Activated T-cell treated with anti-CD3 and anti-CD28 coated beads, Interleukin-2, amount 50 U/mL, for 72 hours (primary cell): ENCODE data around the gene SPTAN1. TPM values are rescaled to one million over a fixed set of nuclear protein-coding genes. Genes with fewer than 3 reads are reported as not detected.
A peak's percentile ranks its signal among the peaks of the same experiment; 100 is the strongest.
"Not testable (repeated sequence)": the region's sequence is repeated elsewhere in the genome, so short reads cannot be mapped to it uniquely, and the experiment has no call there.

Experiments used
- ATAC-seq, 2 donors: fragments of 150-1000 bp; cut with Tn5 transposase; replicated peaks in 1 of 2; 2 replicates each; pipeline ENCODE4 v1.10.0; 2021; ENCODE audit warnings: moderate library complexity in 2 of 2, mild to moderate bottlenecking in 1 of 2
- DNase-seq, 2 donors: peaks; one replicate each; pipeline ENCODE4 v3.0.0; 2021 to 2022; ENCODE audit warnings: mixed read lengths in 1 of 2
- H3K27ac Mint-ChIP-seq: one replicate; pipeline ENCODE4 v1.8.0; 2022; ENCODE audit warnings: mild to moderate bottlenecking, moderate library complexity, mixed read lengths
- H3K27me3 Mint-ChIP-seq: one replicate; pipeline ENCODE4 v1.8.0; 2022; ENCODE audit warnings: low read depth, mixed read lengths
- H3K36me3 Mint-ChIP-seq, 2 donors: one replicate each; pipeline ENCODE4 v1.8.0; 2022; ENCODE audit warnings: mixed read lengths in 2 of 2, mild to moderate bottlenecking in 1 of 2; ENCODE audit not compliant: insufficient read depth in 2 of 2
- H3K4me1 Mint-ChIP-seq: one replicate; pipeline ENCODE4 v1.8.0; 2022; ENCODE audit warnings: low read depth, mixed read lengths
- H3K4me3 Mint-ChIP-seq, 2 donors: one replicate each; pipeline ENCODE4 v1.8.0; 2022; ENCODE audit warnings: mild to moderate bottlenecking in 2 of 2, mixed read lengths in 2 of 2, moderate library complexity in 2 of 2
- H3K9me3 Mint-ChIP-seq, 2 donors: one replicate each; pipeline ENCODE4 v1.8.0; 2022; ENCODE audit warnings: mixed read lengths in 2 of 2
- total RNA-seq, 2 donors: library from RNA; stranded (reverse); gene quantifications; one replicate each; pipeline ENCODE4 v1.2.3, GENCODE V29; 2022

The SPTAN1 gene
- total RNA-seq = 100 to 1,000 TPM; 289 to 304 TPM

- Mint-ChIP-seq H3K4me3 (peak within 1 kb of the TSS in 1 of 2 donors; percentile 100), H3K27me3 (no peaks in the 10 kb centered on the region), H3K36me3 (no peaks in the 10 kb centered on the region), H3K4me1 (peaks cover 26% of the 10 kb centered on the region), H3K9me3 (no peaks in the 10 kb centered on the region), H3K27ac (peak within 1 kb of the TSS; percentile 89)
- DNase-seq (peak; percentile 98), ATAC-seq (peak; percentile 80 to 81)
Observed at GRCh38 chr9:128552153-128552743, at the start of gene SPTAN1. Gene SPTAN1 (plus strand): TSS chr9:128552587. CDS start chr9:128566741, 14,154 bp downstream.

- Mint-ChIP-seq H3K4me1 (peaks cover 23% of the 10 kb centered on the region), H3K4me3 (peak overlapping the region; percentile 97 to 100), H3K27ac (peak overlapping the region; percentile 54)
- not testable (repeated sequence) for H3K27me3 Mint-ChIP-seq, DNase-seq, H3K36me3 Mint-ChIP-seq, H3K9me3 Mint-ChIP-seq, ATAC-seq
Observed at GRCh38 chr9:128503415-128503825, 49.0 kb upstream of the SPTAN1 start.

GRCh38 chr9:128503870-128504269 lies 48.5 kb upstream of the SPTAN1 start:
- peaks cover 27% of the 10 kb centered on the region for H3K4me1 Mint-ChIP-seq
- H3K4me3 Mint-ChIP-seq = peak overlapping the region; percentile 97 to 100
- H3K9me3 Mint-ChIP-seq = no peaks in the 10 kb centered on the region
- no peak for DNase-seq
- no peak for ATAC-seq
- peaks cover 5 to 10% of the 10 kb centered on the region in 2 donors for H3K36me3 Mint-ChIP-seq
- H3K27ac Mint-ChIP-seq = peak overlapping the region; percentile 54
- H3K27me3 Mint-ChIP-seq = no peaks in the 10 kb centered on the region

GRCh38 chr9:128504485-128505413 lies 47.6 kb upstream of the SPTAN1 start, which contains the start of gene GLE1:
Gene GLE1 (plus strand): TSS chr9:128504719. CDS start chr9:128504806, 87 bp downstream.
- Mint-ChIP-seq H3K9me3 (no peaks in the 10 kb centered on the region), H3K4me1 (peaks cover 29% of the 10 kb centered on the region), H3K36me3 (peaks cover 5 to 13% of the 10 kb centered on the region in 2 donors), H3K27ac (peak within 1 kb of the TSS; percentile 94), H3K27me3 (no peaks in the 10 kb centered on the region), H3K4me3 (peak within 1 kb of the TSS; percentile 97 to 100)
- ATAC-seq (peak; percentile 97 to 98), DNase-seq (peak; percentile 97 to 99)

- no peak for ATAC-seq
- peaks cover 29% of the 10 kb centered on the region for H3K4me1 Mint-ChIP-seq
- peaks cover 5 to 17% of the 10 kb centered on the region in 2 donors for H3K36me3 Mint-ChIP-seq
- H3K27me3 Mint-ChIP-seq = no peaks in the 10 kb centered on the region
- H3K4me3 Mint-ChIP-seq = peak overlapping the region; percentile 97 to 100
- no peak for DNase-seq
- no peaks in the 10 kb centered on the region for H3K9me3 Mint-ChIP-seq
- peak overlapping the region; percentile 94 for H3K27ac Mint-ChIP-seq
Observed at GRCh38 chr9:128505414-128505765, 47.0 kb upstream of the SPTAN1 start.

GRCh38 chr9:128505906-128506305 lies 46.5 kb upstream of the SPTAN1 start:
- Mint-ChIP-seq H3K4me3 (peak overlapping the region; percentile 97 to 100), H3K36me3 (peaks cover 5 to 17% of the 10 kb centered on the region in 2 donors), H3K4me1 (peaks cover 29% of the 10 kb centered on the region), H3K27ac (peak overlapping the region; percentile 61)
- not testable (repeated sequence) for ATAC-seq, DNase-seq, H3K27me3 Mint-ChIP-seq, H3K9me3 Mint-ChIP-seq

GRCh38 chr9:128512820-128513219 lies 39.6 kb upstream of the SPTAN1 start:
- Mint-ChIP-seq H3K4me1 (peaks cover 14% of the 10 kb centered on the region), H3K36me3 (peaks cover 6 to 21% of the 10 kb centered on the region in 2 donors), H3K27me3 (no peaks in the 10 kb centered on the region), H3K4me3 (no peak overlapping the region), H3K9me3 (no peaks in the 10 kb centered on the region), H3K27ac (no peak overlapping the region)
- no peak for ATAC-seq
- DNase-seq = no peak

DNA sequence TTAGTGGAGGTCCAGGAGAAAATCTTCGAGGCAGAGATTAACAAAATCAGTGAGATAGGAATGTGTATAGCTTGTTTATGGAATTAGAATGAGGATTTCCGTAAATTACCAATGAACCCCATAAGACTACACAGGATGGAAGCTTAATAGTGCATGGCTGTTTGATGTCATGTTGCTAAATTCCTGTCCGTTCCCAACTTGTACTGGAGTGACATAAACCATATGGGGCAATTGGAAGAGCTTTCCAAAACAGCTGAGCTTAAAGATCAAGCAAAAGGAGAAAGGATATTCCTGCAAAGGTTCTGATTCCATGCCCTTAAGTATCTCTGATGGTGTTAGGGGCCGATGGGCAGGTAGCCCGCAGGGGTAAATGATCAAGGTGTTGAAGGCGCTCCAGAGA lies 30.4 kb upstream of the SPTAN1 start:
- DNase-seq = no peak
- Mint-ChIP-seq H3K36me3 (peaks cover 7 to 34% of the 10 kb centered on the region in 2 donors), H3K27me3 (no peaks in the 10 kb centered on the region), H3K27ac (peak overlapping the region; percentile 52), H3K9me3 (no peaks in the 10 kb centered on the region), H3K4me3 (no peak overlapping the region), H3K4me1 (no peaks in the 10 kb centered on the region)
- no peak for ATAC-seq

- Mint-ChIP-seq H3K4me1 (no peaks in the 10 kb centered on the region), H3K27ac (no peak overlapping the region), H3K9me3 (no peaks in the 10 kb centered on the region), H3K4me3 (no peak overlapping the region), H3K36me3 (peaks cover 7 to 26% of the 10 kb centered on the region in 2 donors), H3K27me3 (no peaks in the 10 kb centered on the region)
- ATAC-seq = no peak
- DNase-seq = no peak
Observed at GRCh38 chr9:128523199-128523925, 29.0 kb upstream of the SPTAN1 start.

GRCh38 chr9:128526720-128527119 lies 25.7 kb upstream of the SPTAN1 start:
- H3K4me3 Mint-ChIP-seq = no peak overlapping the region
- DNase-seq = no peak
- no peak for ATAC-seq
- no peak overlapping the region for H3K27ac Mint-ChIP-seq
- no peaks in the 10 kb centered on the region for H3K9me3 Mint-ChIP-seq
- no peaks in the 10 kb centered on the region for H3K4me1 Mint-ChIP-seq
- peaks cover 6 to 35% of the 10 kb centered on the region in 2 donors for H3K36me3 Mint-ChIP-seq
- H3K27me3 Mint-ChIP-seq = no peaks in the 10 kb centered on the region

DNA sequence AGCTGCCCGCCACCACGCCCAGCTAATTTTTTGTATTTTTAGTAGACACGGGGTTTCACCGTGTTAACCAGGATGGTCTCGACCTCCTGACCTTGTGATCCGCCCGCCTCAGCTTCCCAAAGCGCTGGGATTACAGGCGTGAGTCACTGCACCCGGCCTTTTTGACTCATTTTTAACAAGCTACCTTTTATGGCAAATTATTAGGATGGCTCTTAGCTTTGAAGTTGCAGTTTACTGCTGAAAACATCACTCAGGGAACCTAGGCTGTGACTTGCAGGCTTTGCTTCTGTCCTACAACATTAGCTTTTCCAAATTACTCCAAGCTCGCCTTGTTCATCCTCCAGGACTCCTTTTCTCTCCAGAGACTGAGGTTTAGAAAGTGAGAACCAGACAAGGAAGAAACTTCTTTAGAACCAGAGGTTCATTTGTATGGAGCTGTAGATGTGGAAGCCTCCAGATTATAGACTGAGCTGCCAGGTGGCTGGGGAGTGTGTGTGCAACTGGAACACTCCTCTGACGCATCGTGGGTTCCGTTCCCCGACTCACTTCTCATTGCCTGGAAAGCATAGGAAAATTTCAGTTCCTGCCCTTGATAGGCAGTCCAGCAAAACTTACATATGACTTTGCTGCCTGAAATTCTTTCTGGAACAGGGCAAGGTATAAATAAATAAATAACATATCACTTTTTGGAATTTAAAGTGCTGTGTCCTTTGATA lies 23.8 kb upstream of the SPTAN1 start:
- Mint-ChIP-seq H3K4me3 (no peak overlapping the region), H3K27ac (no peak overlapping the region), H3K27me3 (no peaks in the 10 kb centered on the region), H3K9me3 (no peaks in the 10 kb centered on the region), H3K4me1 (no peaks in the 10 kb centered on the region), H3K36me3 (peaks cover 5 to 27% of the 10 kb centered on the region in 2 donors)
- DNase-seq = no peak
- ATAC-seq = no peak

- peaks cover 5 to 27% of the 10 kb centered on the region in 2 donors for H3K36me3 Mint-ChIP-seq
- DNase-seq = no peak
Observed at GRCh38 chr9:128529191-128529590, 23.2 kb upstream of the SPTAN1 start.

More at GRCh38 chr9:128529191-128529590, 23.2 kb upstream of the SPTAN1 start:
- Mint-ChIP-seq H3K4me3 (no peak overlapping the region), H3K4me1 (no peaks in the 10 kb centered on the region), H3K9me3 (no peaks in the 10 kb centered on the region), H3K27me3 (no peaks in the 10 kb centered on the region), H3K27ac (no peak overlapping the region)
- ATAC-seq = no peak
